HL-60/S4 treated with phorbol 12-myristate 13-acetate at 8.2 ng/mL for 4 days and 3 days (cell line): Measurements from ENCODE around the gene AANAT.

Experiments used
- in situ Hi-C: fragments of 300-500 bp; cut with MboI; formaldehyde crosslinking; loops from 2 replicates; pipeline ENCODE4 v1.15.0; 2022; ENCODE audit warnings: low sequenced_read_pairs

The AANAT gene

GRCh38 chr17:76467366-76467765, at the start of gene AANAT:
Gene AANAT (plus strand): TSS chr17:76467603. CDS start chr17:76468747, 1,144 bp downstream.
- in situ Hi-C loops: loop anchor here (5.0 kb wide), 1 partner anchor 40 kb away; no protein-coding TSS in a partner anchor

GRCh38 chr17:76419576-76420260, 47.7 kb upstream of the AANAT start:
- in situ Hi-C loops: no loop called here

- in situ Hi-C loops: no loop called here
Observed at GRCh38 chr17:76420356-76421043, 46.9 kb upstream of the AANAT start.

- in situ Hi-C loops: no loop called here
Observed at GRCh38 chr17:76421044-76421407, 46.4 kb upstream of the AANAT start.

- in situ Hi-C loops: no loop called here
Observed at GRCh38 chr17:76422406-76422805, 45.0 kb upstream of the AANAT start.

- in situ Hi-C loops: no loop called here
Observed at GRCh38 chr17:76422860-76423259, 44.5 kb upstream of the AANAT start.

- in situ Hi-C loops: no loop called here
Observed at GRCh38 chr17:76426853-76427252, 40.5 kb upstream of the AANAT start.

GRCh38 chr17:76427501-76428231, 39.7 kb upstream of the AANAT start:
- in situ Hi-C loops: no loop called here

GRCh38 chr17:76428511-76428910, 38.9 kb upstream of the AANAT start:
- in situ Hi-C loops: no loop called here

- in situ Hi-C loops: no loop called here
Observed at GRCh38 chr17:76431509-76431908, 35.9 kb upstream of the AANAT start.

GRCh38 chr17:76432004-76432403, 35.4 kb upstream of the AANAT start:
- in situ Hi-C loops: no loop called here

GRCh38 chr17:76432712-76433336, 34.6 kb upstream of the AANAT start:
- in situ Hi-C loops: no loop called here

GRCh38 chr17:76433693-76434092, 33.7 kb upstream of the AANAT start:
- in situ Hi-C loops: no loop called here

- in situ Hi-C loops: no loop called here
Observed at GRCh38 chr17:76434870-76435269, 32.5 kb upstream of the AANAT start.

- in situ Hi-C loops: no loop called here
Observed at GRCh38 chr17:76435751-76436150, 31.7 kb upstream of the AANAT start.

GRCh38 chr17:76437467-76438402, 29.7 kb upstream of the AANAT start:
- in situ Hi-C loops: no loop called here

- in situ Hi-C loops: no loop called here
Observed at GRCh38 chr17:76438906-76439305, 28.5 kb upstream of the AANAT start.

- in situ Hi-C loops: no loop called here
Observed at GRCh38 chr17:76439314-76439928, 28.0 kb upstream of the AANAT start.

- in situ Hi-C loops: no loop called here
Observed at GRCh38 chr17:76440751-76441362, 26.5 kb upstream of the AANAT start.
